LNCaP clone FGC (cell line): ENCODE results near the gene SLC44A4.
"Not testable (repeated sequence)": the region's sequence is repeated elsewhere in the genome, so short reads cannot be mapped to it uniquely, and the experiment has no call there.

Experiments
- DNase-seq: peaks from one replicate; pipeline ENCODE4 v3.0.0-alpha.2; 2011; ENCODE audit warnings: low read depth
- H3K4me3 ChIP-seq: 2 replicates; pipeline ENCODE4 v1.5.1; 2011; ENCODE audit warnings: mild to moderate bottlenecking, low read depth, low read length, control low read depth
- TF ChIP-seq, protein P1 (sequence below): IDR thresholded peaks from 2 replicates; pipeline ENCODE4 v1.5.1; 2012; ENCODE audit warnings: mild to moderate bottlenecking; ENCODE audit not compliant: control insufficient read depth, insufficient read depth; ENCODE audit errors: extremely low read depth

The SLC44A4 gene

DNA sequence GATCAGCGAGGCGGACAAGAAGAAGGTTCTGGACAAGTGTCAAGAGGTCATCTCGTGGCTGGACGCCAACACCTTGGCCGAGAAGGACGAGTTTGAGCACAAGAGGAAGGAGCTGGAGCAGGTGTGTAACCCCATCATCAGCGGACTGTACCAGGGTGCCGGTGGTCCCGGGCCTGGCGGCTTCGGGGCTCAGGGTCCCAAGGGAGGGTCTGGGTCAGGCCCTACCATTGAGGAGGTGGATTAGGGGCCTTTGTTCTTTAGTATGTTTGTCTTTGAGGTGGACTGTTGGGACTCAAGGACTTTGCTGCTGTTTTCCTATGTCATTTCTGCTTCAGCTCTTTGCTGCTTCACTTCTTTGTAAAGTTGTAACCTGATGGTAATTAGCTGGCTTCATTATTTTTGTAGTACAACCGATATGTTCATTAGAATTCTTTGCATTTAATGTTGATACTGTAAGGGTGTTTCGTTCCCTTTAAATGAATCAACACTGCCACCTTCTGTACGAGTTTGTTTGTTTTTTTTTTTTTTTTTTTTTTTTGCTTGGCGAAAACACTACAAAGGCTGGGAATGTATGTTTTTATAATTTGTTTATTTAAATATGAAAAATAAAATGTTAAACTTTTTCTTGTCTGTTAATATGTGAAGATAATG lies 49.0 kb downstream of the SLC44A4 start:
- no peak for DNase-seq
- TF ChIP-seq, protein P1, sequence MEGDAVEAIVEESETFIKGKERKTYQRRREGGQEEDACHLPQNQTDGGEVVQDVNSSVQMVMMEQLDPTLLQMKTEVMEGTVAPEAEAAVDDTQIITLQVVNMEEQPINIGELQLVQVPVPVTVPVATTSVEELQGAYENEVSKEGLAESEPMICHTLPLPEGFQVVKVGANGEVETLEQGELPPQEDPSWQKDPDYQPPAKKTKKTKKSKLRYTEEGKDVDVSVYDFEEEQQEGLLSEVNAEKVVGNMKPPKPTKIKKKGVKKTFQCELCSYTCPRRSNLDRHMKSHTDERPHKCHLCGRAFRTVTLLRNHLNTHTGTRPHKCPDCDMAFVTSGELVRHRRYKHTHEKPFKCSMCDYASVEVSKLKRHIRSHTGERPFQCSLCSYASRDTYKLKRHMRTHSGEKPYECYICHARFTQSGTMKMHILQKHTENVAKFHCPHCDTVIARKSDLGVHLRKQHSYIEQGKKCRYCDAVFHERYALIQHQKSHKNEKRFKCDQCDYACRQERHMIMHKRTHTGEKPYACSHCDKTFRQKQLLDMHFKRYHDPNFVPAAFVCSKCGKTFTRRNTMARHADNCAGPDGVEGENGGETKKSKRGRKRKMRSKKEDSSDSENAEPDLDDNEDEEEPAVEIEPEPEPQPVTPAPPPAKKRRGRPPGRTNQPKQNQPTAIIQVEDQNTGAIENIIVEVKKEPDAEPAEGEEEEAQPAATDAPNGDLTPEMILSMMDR = peak; percentile 29
- peak overlapping the region; percentile 83 for H3K4me3 ChIP-seq

DNA sequence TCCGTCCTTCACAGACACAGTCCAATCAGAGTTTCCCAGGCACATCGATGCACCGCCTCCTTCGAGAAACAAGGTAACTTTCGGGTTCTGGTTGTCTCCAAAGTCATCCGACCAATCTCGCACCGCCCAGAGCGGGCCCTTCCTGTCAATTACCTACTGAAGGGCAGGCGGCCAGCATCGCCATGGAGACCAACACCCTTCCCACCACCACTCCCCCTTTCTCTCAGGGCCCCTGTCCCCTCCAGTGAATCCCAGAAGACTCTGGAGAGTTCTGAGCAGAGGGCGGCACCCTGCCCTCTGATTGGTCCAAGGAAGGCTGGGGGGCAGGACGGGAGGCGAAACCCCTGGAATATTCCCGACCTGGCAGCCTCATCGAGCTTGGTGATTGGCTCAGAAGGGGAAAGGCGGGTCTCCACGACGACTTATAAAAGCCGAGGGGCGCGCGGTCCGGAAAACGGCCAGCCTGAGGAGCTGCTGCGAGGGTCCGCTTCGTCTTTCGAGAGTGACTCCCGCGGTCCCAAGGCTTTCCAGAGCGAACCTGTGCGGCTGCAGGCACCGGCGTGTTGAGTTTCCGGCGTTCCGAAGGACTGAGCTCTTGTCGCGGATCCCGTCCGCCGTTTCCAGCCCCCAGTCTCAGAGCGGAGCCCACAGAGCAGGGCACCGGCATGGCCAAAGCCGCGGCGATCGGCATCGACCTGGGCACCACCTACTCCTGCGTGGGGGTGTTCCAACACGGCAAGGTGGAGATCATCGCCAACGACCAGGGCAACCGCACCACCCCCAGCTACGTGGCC lies 51.3 kb downstream of the SLC44A4 start, which contains the start of gene HSPA1B:
Gene HSPA1B, plus strand, starts transcription at position 453 of the 794 bp plus-strand sequence. Its CDS starts 213 bp downstream, at position 666.
- peak; percentile 100 for DNase-seq
- TF ChIP-seq, protein P1 = no peak
- H3K4me3 ChIP-seq = peak within 1 kb of the TSS; percentile 78

DNA sequence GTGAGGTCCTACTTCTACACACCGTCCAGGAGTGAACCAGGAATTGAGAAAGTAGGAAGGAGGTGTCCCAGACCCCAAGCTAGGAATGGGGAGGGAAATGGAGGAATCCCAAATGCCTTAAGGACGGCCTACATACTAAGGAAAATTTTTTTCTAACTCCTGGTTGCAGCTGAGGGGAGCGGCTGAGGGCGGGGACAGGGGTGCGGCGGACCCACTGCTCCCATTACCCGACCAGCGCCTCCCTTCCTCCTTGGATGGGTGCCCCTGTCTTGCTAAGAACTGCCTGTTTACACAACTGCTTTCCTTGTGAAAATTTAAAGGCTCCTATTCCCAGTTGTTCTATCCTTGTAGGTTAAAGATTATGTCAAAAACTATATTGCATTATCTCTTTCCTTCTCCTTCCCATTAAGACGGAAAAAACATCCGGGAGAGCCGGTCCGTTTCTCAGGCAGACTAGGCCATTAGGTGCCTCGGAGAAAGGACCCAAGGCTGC lies 52.0 kb downstream of the SLC44A4 start:
- no peak for DNase-seq
- TF ChIP-seq, protein P1 = no peak
- peak overlapping the region; percentile 60 for H3K4me3 ChIP-seq

DNA sequence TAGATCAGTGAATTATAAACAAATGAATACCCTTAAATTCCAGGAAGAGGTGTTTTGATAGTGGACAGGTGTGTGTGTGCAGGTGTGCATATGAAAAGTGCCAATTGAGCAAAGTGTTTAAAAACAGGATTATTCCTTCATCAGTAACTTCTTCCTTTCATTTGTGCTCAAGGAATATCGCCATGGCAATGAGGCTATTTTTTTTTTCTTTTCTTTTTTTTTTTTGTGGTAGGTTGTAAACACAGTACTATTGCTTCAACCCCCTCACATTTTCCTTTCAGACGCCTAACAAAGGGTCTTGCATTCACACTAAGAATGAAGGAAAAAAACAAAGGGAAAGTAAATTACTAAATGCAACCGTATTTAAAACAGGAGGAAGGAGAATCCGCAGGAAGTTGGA lies 53.2 kb downstream of the SLC44A4 start:
- peak overlapping the region; percentile 38 for H3K4me3 ChIP-seq
- TF ChIP-seq, protein P1 = no peak
- DNase-seq = no peak

DNA sequence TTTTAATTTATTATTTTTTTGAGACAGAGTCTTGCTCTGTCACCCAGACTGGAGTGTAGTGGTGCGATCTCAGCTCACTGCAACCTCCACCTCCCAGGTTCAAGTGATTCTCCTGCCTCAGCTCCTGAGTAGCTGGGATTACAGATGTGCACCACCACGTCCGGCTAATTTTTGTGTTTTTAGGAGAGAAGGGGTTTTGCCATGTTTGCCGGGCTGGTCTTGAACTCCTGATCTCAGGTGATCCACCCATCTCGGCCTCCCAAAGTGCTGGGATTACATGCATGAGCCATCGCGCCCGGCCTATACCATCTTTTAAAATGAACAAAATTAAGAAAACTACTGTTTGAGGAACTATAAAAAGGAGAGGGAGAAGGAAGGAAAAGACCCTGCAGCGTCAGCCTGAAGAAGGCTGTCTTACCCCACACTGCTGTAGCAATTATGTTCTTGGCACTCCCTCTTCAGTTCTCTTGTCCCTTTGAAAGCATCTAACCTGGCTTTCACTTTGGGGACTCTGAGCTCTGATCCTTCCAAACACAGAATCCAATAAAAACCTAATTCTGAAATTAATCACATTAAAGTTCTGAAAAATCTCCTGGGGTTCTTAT lies 55.1 kb downstream of the SLC44A4 start:
- DNase-seq, H3K4me3 ChIP-seq: not testable (repeated sequence)

DNA sequence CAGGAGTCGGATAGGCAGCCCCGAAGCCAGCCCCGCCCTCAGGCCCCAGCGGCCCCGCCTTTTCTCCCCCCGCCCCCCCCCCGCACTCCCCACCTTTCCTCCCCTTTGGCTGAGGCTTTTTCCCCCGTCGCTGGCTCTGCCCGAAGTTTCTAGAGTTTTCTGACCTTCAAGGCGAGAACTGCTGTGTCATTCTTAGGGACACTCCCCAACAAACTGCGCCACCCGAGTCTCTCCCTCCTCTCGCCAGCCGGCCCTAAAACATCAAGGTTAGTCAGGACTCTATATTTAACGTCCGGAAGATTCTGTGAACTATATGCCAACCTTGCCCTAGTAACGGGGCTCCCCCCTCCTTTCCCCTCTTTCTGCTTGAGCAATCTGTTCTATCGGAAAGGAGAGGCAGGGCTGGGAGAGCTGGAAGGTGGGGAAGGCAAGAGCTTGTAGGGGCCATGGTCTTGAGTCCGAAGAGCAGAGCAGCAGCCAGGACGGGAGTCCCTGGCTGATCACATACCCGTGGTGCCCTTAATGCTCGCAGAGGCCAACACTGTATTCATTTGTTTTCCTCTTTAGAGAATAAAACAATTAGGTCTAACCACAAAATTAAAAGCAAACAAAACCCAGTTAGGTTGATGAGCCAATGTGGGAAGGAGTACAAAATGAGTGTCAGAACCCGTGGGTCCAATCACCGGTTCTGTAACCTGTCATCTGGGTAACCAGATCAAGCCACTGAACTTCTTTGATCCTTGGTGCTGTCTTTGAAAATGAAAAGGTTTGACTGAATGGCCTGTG lies 56.6 kb downstream of the SLC44A4 start:
- TF ChIP-seq, protein P1 = no peak
- peak; percentile 47 for DNase-seq
- peak overlapping the region; percentile 70 for H3K4me3 ChIP-seq
